ELR (cell line): ENCODE results near the gene TUBA4B.
"Not testable (repeated sequence)": the region's sequence is repeated elsewhere in the genome, so short reads cannot be mapped to it uniquely, and the experiment has no call there.

Source experiments
- DNase-seq: peaks from one replicate; pipeline ENCODE4 v3.0.0-alpha.2; 2015; ENCODE audit warnings: low read depth

Gene TUBA4B

DNA sequence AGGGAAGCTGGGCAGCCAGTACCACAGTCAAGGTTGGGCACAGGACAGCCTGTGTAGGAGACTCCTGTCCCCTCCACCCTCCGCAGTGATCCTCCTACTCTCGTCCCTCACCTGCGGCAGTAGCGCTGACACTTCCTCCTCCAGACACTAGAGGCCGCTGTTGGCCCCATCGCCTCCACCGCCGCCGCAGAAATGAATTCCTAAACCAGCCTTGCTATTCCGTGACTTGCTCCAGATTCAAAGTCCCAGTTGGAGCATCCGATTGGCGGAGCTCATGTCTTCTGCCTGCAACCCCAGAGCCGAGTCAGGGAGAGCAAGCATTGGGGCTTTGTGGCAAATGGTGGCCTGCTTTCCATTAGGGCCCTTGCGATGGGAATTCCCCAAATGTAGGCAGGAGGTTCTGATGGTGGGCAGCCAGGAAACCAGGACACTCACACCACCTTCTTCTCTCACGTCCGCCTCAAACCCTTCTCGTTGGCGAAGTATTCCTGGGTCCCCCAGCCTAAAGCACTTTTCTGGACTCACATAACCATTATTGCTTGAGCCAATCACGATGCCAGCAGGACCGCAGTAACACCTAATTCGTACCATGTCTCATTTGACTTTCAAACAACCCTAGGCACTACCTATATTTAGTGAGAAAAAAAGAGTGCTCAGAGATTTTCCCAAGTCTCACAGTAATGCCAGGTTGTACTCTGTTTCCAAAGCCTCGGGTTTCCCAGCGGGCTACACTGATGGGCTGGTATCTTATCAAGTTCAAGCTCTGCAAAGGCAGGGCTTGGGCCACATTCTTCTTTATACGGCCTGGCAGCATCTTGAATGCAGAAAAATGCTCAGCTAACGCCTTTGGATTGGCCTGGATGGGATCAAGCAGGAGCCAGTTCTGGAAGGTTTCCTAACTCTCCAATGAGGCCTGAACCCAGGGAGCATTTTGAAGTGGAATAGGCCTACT, 24.9 kb downstream of the TUBA4B start:
- DNase-seq = peak; percentile 84

DNA sequence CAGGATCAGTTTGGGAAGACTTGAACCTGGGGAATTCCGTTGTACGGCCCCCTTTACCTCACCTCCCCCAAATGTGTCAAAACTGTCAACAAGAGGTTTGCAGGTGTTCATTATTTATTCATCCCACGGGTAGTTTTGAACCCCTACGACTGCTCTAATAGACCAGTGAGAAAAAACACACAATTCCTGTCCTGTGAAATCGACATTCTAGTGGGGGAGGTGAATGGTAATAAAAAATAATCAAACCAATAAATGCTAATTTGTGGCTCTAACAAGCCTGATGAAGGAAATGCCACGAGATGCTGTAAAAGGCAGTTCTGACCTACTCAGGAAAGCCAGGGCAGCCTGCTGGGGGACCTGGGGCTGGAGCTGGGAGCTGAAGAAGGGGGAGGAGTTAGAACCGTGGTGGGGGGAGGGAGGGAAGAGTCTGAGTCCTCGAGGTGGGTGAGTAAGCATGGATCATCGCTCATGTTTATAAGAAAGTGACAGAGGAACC, 25.7 kb downstream of the TUBA4B start:
- no peak for DNase-seq

DNA sequence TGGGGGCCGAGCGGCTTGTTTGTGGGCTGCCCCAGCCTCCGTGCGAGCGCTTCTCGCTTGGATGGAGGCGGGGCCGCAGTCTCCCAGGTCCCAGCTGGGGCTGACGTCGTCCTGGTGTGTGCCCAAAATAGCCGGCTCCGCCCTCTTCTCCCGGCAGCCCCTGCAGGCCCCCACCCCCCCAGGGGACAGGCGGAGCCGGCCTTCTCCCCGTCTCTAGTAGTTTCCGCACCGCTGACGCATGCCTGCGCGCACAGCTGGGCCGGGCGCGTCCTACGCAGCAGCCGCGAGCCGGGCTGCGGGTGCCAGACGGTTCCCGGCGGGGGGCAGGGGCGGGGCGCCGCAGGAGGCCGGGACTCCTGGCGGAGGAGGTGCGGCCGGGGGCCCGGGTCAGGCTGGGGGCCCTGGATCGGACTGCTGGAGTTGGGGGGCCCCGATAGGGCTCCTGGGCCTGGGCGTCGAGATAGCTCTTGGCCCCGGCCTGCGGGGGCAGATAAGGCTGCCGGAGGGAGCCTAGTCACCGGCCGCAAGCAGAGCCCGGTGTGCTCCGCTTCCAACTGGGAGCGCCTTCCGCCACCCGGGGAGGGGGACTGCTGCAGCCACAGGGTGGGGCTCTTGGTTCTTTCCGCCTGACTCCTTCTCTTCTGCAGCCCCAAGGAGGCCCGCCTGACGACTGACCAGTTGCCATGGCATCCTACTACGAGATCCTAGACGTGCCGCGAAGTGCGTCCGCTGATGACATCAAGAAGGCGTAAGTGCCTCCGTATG, 26.3 kb downstream of the TUBA4B start, which contains the start of gene DNAJB2:
Gene DNAJB2, plus strand, starts transcription at position 216 of the 765 bp plus-strand sequence. Its CDS starts 468 bp downstream, at position 684.
- DNase-seq = peak; percentile 99

DNA sequence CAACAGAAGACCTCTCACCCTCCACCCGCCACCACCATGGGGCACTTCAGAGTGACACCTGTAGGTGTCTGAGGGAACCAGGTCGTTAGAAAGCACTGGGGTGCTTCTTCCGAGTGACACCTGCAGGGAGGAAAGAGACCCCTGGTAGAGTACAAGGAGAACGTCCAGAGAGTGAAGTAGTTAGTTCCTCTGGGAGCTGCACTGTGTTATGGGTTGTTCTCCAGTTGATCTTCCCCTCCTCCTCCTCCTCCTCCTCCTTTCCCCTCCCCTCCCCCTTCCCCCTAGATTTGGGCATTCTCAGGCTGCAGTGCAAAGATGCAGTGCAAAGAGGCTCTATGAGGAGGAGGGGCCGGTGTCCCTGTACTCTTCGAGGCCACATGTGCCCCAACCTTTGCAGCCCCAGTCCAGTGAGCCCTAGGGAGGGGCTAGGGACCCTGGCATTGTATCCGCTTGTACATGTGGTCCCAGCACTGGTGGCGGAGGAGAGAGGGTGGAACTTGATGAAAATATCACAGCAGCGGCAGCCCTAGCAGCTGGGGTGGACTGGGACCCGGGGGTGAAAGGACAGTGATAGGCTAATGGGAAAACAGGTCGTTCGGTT, 27.0 kb downstream of the TUBA4B start:
- no peak for DNase-seq

DNA sequence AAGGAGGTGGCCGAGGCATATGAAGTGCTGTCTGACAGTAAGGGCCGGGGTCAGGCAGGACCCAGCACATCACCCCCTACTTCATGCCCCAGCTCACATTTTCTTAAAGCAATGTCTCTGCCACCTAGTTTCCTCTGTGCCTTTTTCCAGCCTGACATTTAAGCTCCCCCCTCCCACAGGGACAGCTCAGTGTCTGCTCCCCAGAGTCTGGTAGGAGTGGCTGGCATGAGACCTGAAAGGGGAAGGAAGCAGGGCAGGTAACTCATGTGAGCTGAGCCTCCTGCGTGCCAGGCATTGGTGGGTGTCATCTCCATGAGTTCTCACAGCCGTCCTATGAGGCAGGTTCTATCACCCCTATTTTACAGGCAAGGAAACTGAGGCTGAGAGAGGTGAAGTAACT, 27.6 kb downstream of the TUBA4B start:
- DNase-seq = no peak

DNA sequence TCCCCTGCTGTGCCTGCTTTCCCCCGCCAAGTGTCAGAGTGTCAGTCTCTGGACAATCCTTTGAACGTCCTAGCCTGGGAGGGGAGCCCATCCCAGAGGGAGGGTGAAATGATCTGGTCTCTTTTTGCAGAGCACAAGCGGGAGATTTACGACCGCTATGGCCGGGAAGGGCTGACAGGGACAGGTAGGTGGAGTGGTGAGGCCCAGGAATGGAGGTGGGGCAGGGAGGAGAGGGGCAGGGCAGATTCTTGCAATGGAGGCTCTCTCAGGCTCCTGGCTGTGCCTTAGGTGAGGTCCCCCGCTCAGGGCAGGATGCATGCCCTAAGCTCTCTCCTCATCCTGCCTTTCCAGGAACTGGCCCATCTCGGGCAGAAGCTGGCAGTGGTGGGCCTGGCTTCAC, 28.5 kb downstream of the TUBA4B start:
- DNase-seq = no peak

DNA sequence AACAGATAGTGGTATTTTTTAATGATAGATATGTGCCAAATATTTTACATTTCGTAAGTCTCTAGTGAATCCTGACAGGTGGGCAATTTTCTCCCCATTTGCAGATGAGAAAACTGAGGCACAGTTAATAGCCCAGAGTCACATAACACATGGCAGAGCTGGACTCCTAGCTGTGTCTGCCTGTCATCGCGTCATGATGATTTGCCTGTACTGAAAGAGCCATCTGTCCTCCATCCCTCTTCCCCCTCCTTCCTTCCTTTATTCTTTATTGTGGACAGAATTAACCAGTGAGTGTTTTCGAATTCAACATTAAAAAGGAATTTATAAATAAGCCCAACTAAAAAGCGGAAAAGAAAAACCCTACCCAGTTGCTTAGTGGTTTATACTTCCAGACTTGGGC, 29.3 kb downstream of the TUBA4B start:
- no peak for DNase-seq

DNA sequence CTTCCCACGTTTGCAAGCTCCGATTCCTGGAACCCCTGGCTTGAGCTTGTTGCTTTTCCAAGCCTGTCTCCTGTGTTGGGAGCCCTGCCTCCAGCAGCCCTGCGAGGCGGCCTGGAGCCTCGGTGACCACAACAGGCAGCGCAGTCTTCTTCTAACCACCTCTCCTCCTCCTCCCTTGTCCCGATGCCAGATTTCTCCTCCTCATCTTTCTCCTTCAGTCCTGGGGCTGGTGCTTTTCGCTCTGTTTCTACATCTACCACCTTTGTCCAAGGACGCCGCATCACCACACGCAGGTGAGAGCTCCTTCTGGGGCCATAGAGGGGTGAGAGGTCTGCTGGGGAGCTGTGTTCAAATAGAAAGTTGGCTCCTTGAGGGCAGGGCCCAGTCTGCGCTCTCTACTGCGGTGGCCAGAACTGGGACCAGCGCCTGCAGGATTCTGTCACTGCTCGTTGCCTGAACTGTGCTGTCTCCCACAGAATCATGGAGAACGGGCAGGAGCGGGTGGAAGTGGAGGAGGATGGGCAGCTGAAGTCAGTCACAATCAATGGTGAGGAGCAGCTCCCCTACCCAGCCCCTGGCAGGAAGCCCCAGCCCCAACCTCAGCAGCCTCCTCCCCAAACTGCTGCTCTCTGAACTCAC, 30.0 kb downstream of the TUBA4B start:
- no peak for DNase-seq

DNA sequence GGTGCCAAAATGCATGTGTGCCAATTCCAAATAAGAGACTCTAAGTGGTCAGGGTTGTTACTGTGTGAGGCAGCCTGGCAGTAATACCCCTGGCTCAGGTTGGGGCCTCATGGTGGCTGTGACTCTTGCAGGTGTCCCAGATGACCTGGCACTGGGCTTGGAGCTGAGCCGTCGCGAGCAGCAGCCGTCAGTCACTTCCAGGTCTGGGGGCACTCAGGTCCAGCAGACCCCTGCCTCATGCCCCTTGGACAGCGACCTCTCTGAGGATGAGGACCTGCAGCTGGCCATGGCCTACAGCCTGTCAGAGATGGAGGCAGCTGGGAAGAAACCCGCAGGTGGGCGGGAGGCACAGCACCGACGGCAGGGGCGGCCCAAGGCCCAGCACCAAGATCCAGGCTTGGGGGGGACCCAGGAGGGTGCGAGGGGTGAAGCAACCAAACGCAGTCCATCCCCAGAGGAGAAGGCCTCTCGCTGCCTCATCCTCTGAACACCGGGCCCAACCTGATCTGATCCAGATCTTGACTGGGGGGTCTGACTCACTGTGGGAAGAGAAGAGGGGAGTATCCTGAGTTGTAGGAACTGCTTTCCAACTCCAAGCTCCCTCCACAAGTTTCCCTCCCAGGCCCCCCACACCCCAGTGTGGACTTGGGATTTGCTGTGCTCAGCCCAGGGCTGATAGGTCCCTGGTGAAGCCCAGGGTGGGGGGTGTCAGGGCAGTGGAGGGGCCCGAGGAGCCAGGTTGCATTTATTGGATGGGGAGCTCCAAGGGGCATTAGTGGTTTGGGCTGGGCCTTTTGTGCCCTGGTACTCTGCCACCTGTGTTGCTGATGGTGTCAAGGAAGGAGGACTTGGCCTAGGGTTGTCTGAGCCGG, 31.7 kb downstream of the TUBA4B start:
- DNase-seq = no peak

DNA sequence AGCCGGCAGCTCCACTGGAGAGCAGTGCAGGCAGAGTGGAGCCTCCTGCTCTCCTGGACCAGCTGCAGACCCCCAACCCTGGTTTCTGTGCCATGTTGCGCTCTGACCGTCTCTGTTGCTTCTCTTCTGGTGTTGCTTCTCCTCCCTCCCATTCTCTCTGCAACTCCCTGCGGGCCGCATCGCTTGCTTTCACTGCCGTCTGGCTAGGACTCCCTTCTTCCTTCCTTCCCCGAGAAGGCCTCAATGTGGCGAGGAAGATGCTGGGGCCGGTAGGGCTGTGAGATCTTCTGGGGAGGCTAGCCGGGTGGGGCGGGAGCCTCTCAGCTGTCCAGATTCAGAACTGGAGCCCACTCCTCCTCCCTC, 32.3 kb downstream of the TUBA4B start:
- no peak for DNase-seq

DNA sequence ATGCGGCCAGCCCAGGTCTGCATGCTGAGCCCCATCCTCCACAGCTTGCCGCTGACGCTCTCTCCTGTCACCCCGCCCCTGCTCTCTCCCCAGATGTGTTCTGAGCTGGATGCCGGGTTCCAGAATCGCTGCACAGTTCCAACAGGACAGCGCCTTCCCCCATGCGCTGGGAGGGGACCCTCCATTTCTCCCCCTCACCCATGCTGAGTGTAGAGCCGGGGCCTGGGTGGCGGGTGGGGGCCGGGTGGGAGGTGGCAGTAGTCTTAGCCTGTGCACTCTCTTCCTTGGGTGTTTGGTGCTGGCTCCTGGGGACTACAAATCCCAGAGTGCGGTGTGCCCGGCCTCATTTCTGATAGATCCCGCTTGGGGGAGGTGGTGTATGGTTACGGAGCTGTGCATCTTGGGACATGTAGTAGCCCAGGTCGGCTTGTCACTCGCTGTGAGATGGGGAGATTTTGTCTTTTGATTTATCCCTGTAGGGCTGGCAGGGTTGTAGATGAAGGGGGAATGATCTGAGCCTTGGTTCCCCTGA, 32.9 kb downstream of the TUBA4B start:
- DNase-seq = no peak

DNA sequence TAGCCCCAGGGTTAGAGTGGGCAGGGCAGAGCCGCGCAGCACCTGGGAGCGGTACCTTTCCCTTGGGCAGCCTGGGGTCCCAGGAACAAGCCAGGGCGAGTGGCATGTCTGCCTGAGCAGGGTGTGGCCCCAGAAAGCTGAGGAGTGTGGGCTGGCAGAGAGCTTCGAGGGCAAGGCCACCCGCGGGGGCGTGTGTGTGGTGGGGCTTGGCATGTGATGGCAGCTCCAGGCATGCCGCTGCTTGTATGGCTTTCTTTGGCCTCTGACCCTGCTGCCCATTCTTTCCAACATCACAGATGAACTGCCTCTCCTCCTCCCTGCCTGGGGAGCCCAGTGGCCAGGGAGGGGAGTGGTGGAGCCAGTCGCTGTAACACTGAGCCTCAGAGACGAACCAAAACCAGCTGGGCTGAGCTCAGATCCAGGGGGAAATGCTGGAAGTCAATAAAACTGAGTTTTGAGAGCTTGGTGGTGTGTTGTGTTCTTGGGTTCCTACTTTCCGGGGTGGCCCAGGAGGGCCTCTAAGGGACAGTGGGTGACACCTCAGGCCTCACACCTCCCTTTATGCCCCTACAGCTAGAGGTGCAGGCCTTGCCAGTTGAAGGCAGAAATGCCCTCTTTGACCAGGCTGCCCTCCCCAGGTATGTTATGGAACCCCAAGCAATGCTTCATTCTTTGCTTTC, 33.5 kb downstream of the TUBA4B start:
- no peak for DNase-seq

DNA sequence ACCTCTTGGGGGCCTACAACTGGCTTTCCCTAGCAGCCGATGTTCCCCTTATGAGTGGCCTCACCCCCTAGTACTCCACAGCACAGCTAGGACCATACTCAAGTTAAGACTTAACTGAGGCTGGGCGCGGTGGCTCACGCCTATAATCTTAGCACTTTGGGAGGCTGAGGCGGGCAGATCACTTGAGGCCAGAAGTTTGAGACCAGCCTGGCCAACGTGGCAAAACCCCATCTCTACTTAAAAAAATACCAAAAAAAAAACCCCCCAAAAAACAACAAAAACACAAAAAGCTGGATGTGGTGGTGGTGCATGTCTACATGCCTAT, 34.0 kb downstream of the TUBA4B start:
- DNase-seq = not testable (repeated sequence)

DNA sequence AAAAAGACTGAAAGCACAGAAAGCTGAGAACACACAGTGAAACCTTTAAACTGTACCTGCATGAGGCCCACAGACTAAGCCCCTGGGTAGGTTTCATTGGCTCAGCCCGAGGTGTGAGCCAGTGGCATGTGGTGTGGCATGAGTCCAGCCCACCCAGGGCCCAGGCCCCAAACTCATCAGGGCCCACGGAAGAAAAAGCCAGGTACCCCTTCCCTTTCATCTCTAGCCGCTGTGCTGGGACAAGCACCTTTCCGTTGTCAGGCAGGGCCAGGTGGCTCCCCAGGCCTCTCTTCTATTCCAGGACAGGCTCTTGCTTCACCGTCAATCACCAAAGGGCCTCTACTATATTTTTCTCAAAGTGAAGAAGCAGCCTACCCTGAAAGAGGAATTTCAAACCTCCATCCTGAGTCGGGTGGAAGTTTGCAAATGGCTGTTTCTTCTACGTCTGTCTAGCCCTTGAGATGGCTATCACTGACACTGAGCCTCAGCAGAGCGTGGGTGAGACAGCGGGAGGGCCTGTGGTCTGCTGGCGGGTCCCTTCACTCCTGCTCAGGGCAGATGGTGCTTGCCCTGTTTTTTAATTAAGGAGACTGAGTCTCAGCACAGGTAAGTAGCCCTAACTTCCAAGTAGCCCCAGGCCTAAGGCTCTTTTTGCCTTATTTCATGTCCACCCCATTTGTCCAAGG, 34.7 kb downstream of the TUBA4B start:
- DNase-seq = no peak

DNA sequence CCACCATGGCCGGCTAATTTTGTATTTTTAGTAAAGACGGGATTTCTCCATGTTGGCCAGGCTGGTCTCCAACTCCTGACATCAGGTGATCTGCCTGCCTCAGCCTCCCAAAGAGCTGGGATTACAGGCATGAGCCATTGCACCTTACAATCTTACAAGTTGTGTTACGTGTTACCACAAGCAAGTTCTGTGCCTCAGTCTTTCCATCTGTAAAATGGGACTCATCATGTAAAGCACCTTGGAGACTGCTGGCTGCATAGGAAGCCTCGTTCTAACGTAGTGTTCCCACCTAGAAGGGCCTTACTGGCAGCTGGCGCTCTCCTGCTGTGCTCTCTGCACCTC, 36.1 kb downstream of the TUBA4B start:
- no peak for DNase-seq

DNA sequence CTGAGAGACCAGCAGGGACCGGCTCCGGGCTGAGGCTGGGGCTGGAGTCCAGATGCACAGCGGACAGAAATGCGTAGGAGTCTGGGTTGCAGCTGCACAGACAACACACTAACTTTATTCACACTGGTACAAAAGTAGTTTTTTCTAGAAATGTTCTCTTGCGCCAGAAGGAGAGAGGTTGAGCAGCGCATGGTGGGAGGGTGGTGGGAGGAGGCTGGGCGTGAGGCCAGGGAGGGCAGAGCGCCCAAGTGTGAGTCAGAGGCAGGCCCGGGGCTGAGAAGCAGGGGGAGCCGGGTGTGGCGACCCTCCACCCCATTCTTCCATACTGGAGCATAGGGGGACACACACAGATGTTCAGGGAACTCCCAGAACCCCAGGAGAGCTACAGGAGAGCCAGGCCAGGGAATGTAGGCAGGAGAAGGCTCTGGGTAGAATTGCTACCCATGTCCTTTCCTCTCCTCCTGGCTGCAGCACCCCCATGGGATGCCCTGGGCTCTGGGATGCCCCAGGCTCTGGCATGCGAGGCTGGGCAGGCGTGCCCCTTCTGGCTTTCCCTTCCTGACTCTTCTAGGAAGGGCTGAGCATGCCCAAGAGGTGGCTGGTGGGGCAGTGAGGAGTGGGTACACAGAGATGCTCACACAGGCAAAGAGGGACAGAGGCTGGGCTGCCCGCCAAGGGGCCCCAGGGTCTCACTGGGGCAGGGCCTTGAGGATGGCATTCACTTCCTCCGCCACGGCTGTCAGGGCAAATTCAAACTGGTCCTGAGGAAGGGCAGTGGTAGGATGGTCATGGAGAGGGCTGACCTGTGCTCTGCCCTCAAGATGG, 36.7 kb downstream of the TUBA4B start:
- peak; percentile 60 for DNase-seq

DNA sequence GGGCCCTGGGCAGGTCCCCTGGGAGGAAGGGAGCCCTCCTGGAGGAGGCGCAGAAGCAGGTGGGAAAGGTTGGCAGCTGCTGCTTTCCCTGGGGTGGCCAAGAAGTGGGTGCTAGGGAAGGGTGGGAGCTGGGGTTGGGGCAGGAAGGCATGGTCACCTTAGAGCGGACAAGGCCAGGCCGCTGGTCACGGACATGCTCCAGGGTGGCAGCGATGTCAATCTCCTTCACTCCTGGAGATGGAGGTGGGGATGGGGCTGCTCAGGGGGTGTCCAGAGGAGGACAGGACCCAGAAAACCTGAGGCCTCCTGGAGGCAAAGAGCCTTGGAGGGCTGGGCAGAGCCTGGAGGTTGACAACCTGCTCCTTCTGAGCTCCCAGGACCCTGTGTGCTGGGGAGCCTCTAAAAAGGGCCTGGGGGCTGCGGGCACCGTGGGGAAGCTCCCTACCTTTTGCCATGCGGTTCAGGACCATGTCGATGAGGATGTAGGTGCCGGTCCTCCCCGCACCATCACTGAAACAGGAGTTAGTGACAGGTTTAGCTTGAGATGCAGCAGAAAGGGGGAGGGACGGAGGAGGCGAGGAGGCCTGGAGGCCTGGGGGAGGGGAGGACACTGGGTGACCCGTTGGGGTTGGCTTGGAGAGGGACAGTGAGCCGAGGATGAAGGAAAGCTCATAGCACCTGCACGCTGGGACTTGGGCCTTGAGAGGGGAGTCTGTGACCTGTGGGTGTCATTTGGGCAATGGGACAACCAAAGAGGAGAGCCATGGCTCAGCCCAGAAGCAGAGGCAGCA, 37.5 kb downstream of the TUBA4B start:
- no peak for DNase-seq

DNA sequence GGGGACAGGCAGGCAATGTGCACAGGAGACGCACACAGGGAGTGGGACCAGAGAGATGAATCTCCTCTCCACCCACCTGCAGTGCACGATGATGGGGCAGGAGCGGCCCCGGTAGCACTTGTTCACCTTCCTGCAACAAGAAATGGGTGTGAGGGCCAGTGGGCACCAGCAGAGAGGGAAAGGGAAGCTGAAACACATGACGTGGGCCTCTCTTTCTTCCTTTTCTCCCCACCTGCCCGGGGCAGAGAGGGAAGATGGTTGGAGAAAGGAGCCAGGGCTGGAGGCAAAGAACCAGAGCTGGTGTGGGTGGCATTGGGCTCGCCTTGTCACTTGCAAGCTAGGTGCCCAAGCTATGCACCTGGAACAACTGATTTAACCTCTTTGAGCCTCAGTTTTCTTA, 38.4 kb downstream of the TUBA4B start:
- no peak for DNase-seq
